HG02938 (cell line): ENCODE data around the gene KIZ.

ENCODE experiments used
- ATAC-seq: cut with Tn5 transposase; IDR thresholded peaks from one replicate; pipeline ENCODE4 v1.9.1; 2021; ENCODE audit warnings: mild to moderate bottlenecking, moderate library complexity; ENCODE audit not compliant: unreplicated experiment

Gene KIZ

GRCh38 chr20:21174516-21175239 lies 48.8 kb downstream of the KIZ start:
- no peak for ATAC-seq

GRCh38 chr20:21175433-21175832 lies 49.6 kb downstream of the KIZ start:
- no peak for ATAC-seq

GRCh38 chr20:21177767-21178166 lies 51.9 kb downstream of the KIZ start:
- no peak for ATAC-seq

GRCh38 chr20:21179757-21180156 lies 53.9 kb downstream of the KIZ start:
- no peak for ATAC-seq

GRCh38 chr20:21180248-21180647 lies 54.4 kb downstream of the KIZ start:
- ATAC-seq: no peak

GRCh38 chr20:21181028-21181427 lies 55.1 kb downstream of the KIZ start:
- ATAC-seq: no peak

GRCh38 chr20:21182832-21183563 lies 57.1 kb downstream of the KIZ start:
- no peak for ATAC-seq

GRCh38 chr20:21183722-21184121 lies 57.8 kb downstream of the KIZ start:
- ATAC-seq: no peak

GRCh38 chr20:21184819-21185218 lies 58.9 kb downstream of the KIZ start:
- no peak for ATAC-seq

- no peak for ATAC-seq
Measured at GRCh38 chr20:21185849-21186248, 60.0 kb downstream of the KIZ start.

- no peak for ATAC-seq
Measured at GRCh38 chr20:21189761-21190523, 64.1 kb downstream of the KIZ start.

- no peak for ATAC-seq
Measured at GRCh38 chr20:21190869-21191268, 65.0 kb downstream of the KIZ start.

- no peak for ATAC-seq
Measured at GRCh38 chr20:21191839-21192238, 66.0 kb downstream of the KIZ start.

- ATAC-seq: no peak
Measured at GRCh38 chr20:21202259-21202658, 76.4 kb downstream of the KIZ start.

- ATAC-seq: no peak
Measured at GRCh38 chr20:21203088-21203656, 77.3 kb downstream of the KIZ start.

- no peak for ATAC-seq
Measured at GRCh38 chr20:21206584-21206983, 80.7 kb downstream of the KIZ start.

GRCh38 chr20:21208999-21209398 lies 83.1 kb downstream of the KIZ start:
- ATAC-seq: no peak

- no peak for ATAC-seq
Measured at GRCh38 chr20:21209668-21210067, 83.8 kb downstream of the KIZ start.

GRCh38 chr20:21213691-21214090 lies 87.8 kb downstream of the KIZ start:
- ATAC-seq: no peak

GRCh38 chr20:21214431-21214830 lies 88.5 kb downstream of the KIZ start:
- ATAC-seq: no peak

- no peak for ATAC-seq
Measured at GRCh38 chr20:21219686-21220085, 93.8 kb downstream of the KIZ start.
